K562 (cell line): ENCODE measurements around the gene PARP9. TPM values are rescaled to one million over a fixed set of nuclear protein-coding genes. Genes with fewer than 3 reads are reported as not detected.

ENCODE experiments used
- ATAC-seq: fragments of 200-7000 bp; cut with Tn5 transposase; 3 replicates; pipeline ENCODE4 v1.9.1; 2020; ENCODE audit warnings: moderate library complexity
- BruUV-seq: library from RNA; stranded (reverse); fragments of 400-500 nt; replicated peaks from 2 replicates; lab custom pipeline; 2021; lab: Mats Ljungman, UMichigan
- CTCF ChIA-PET: fragments of 300-600 bp; formaldehyde crosslinking; extraction: SDS; loops from one replicate; lab custom pipeline; 2021; ENCODE audit warnings: low intra/inter-chr PET ratio; lab: Yijun Ruan, JAX
- POLR2A ChIA-PET: fragments of 300-600, 350-650 bp; sonication (Branson Sonifier 250); formaldehyde crosslinking; extraction: SDS; loops from one replicate; lab custom pipeline; 2021; ENCODE audit warnings: antibody characterized with exemption, inconsistent platforms; lab: Yijun Ruan, JAX
- DNase-seq, 4 experiments: peaks; one replicate each; pipeline versions ENCODE4 v3.0.0 to v3.0.0-alpha.2; 2011 to 2018; ENCODE audit warnings: low spot score in 3 of 4, mixed read lengths in 3 of 4; ENCODE audit errors: extremely low read depth in 1 of 4
- FAIRE-seq: peaks from 2 replicates; lab custom pipeline; 2011; peaks lifted over from hg19 to GRCh38; lab: Jason Lieb, UNC
- H2AFZ ChIP-seq: 2 replicates; pipeline ENCODE4 v1.6.0; 2011; ENCODE audit warnings: low read depth, low read length, control low read depth, inconsistent platforms
- H3K27ac ChIP-seq: fragments of 200-600 bp; 3 replicates; pipeline ENCODE4 v1.8.0; 2011; ENCODE audit warnings: low read depth, mild to moderate bottlenecking, control low read depth, inconsistent platforms, low read length, moderate library complexity, mixed read lengths; ENCODE audit errors: extremely low read depth
- H3K27me3 ChIP-seq, 2 experiments: fragments of 300-600 bp in 1 of 2; 2 replicates in 1 of 2; 3 replicates in 1 of 2; pipeline versions ENCODE4 v1.6.0 to v1.8.0; 2011; ENCODE audit warnings: inconsistent platforms in 2 of 2, low read length in 2 of 2, mild to moderate bottlenecking in 1 of 2, mixed read lengths in 1 of 2, moderate library complexity in 1 of 2; ENCODE audit not compliant: control insufficient read depth in 2 of 2, insufficient read depth in 2 of 2
- H3K36me3 ChIP-seq: fragments of 300-600 bp; 3 replicates; pipeline ENCODE4 v1.8.0; 2011; ENCODE audit warnings: mild to moderate bottlenecking, low read length, inconsistent platforms; ENCODE audit not compliant: control insufficient read depth, insufficient read depth
- H3K4me1 ChIP-seq, 2 experiments: fragments of 200-600 bp in 1 of 2; replicated peaks in 1 of 2; 2 replicates in 1 of 2; 3 replicates in 1 of 2; pipeline versions ENCODE4 v1.5.1 to v1.8.0; 2011; ENCODE audit warnings: inconsistent platforms in 2 of 2, low read length in 2 of 2, mild to moderate bottlenecking in 1 of 2, mixed read lengths in 1 of 2, moderate library complexity in 1 of 2; ENCODE audit not compliant: control insufficient read depth in 2 of 2, insufficient read depth in 2 of 2
- H3K4me2 ChIP-seq: 2 replicates; pipeline ENCODE4 v1.6.1; 2011; ENCODE audit warnings: low read length, control low read depth, inconsistent platforms, mixed read lengths; ENCODE audit not compliant: insufficient read depth
- H3K4me3 ChIP-seq: fragments of 200-600 bp; sonication (generic), shearing (Covaris generic); 2 replicates; pipeline ENCODE4 v1.5.1; 2016; ENCODE audit warnings: control low read depth, inconsistent platforms
- H3K79me2 ChIP-seq: fragments of 200-600 bp; 3 replicates; pipeline ENCODE4 v1.8.0; 2011; ENCODE audit warnings: low read length, inconsistent platforms; ENCODE audit not compliant: control insufficient read depth, insufficient read depth
- H3K9ac ChIP-seq, 2 experiments: 2 replicates each; pipeline versions ENCODE4 v1.6.0 to v1.6.1; 2011; ENCODE audit warnings: low read depth in 2 of 2, low read length in 2 of 2, control low read depth in 1 of 2, inconsistent platforms in 1 of 2, mild to moderate bottlenecking in 1 of 2, mixed read lengths in 1 of 2; ENCODE audit not compliant: insufficient read depth in 1 of 2
- H3K9me1 ChIP-seq: one replicate; pipeline ENCODE4 v1.6.0; 2011; ENCODE audit warnings: inconsistent platforms, mild to moderate bottlenecking, low read length, moderate library complexity; ENCODE audit not compliant: control insufficient read depth, insufficient read depth
- H3K9me3 ChIP-seq: replicated peaks from 2 replicates; pipeline ENCODE4 v1.5.1; 2011; ENCODE audit warnings: low read depth, low read length, inconsistent platforms; ENCODE audit not compliant: control insufficient read depth, insufficient read depth
- H4K20me1 ChIP-seq: replicated peaks from 2 replicates; pipeline ENCODE4 v1.6.1; 2011; ENCODE audit warnings: low read length, inconsistent platforms, mixed read lengths; ENCODE audit not compliant: control insufficient read depth, insufficient read depth
- GTF2E2 ChIP-seq: fragments of 200-800 bp; sonication (Bioruptor generic); IDR thresholded peaks from 2 replicates; pipeline ENCODE4 v1.6.1; 2016; ENCODE audit warnings: missing genetic modification characterization, missing compliant biosample characterization
- HDAC3 ChIP-seq: fragments of 450-650 bp; IDR thresholded peaks from 2 replicates; pipeline ENCODE4 v1.6.1; 2018; ENCODE audit warnings: borderline replicate concordance, mild to moderate bottlenecking, moderate library complexity; ENCODE audit not compliant: partially characterized antibody
- KLF6 ChIP-seq: fragments of 250-450 bp; sonication (Bioruptor Pico); IDR thresholded peaks from 2 replicates; pipeline ENCODE4 v1.4.0; 2020; ENCODE audit warnings: mild to moderate bottlenecking, moderate library complexity, borderline replicate concordance
- LEF1 ChIP-seq: fragments of 450-650 bp; IDR thresholded peaks from 2 replicates; pipeline ENCODE4 v1.6.1; 2016; ENCODE audit warnings: mild to moderate bottlenecking
- NKRF ChIP-seq: fragments of 450-650 bp; IDR thresholded peaks from 2 replicates; pipeline ENCODE4 v1.6.1; 2016; ENCODE audit warnings: borderline replicate concordance
- SP1 ChIP-seq: sonication (generic); formaldehyde crosslinking; IDR thresholded peaks from 2 replicates; pipeline ENCODE4 v1.8.1; 2022; ENCODE audit warnings: mild to moderate bottlenecking, missing genetic modification reagents
- ZNF384 ChIP-seq: IDR thresholded peaks from 2 replicates; pipeline ENCODE4 v1.6.1; 2012; ENCODE audit warnings: low read depth, low read length, improper control_type of control experiment
- ZNF444 ChIP-seq: fragments of 250-450 bp; sonication (Bioruptor Pico); IDR thresholded peaks from 2 replicates; pipeline ENCODE4 v1.4.0; 2020; ENCODE audit warnings: mild to moderate bottlenecking, moderate library complexity
- WGBS: fragments of 100-300 bp; shearing (Covaris generic); methylation state at CpG from one replicate; pipeline ENCODE4 v1.1.6; 2016; ENCODE audit warnings: low coverage, mixed read lengths; ENCODE audit not compliant: insufficient coverage; ENCODE audit errors: missing lambda C conversion rate; 5-methylcytosine and 5-hydroxymethylcytosine counted together
- in situ Hi-C: fragments of 300-500 bp; cut with MboI; formaldehyde crosslinking; loops from 4 replicates; pipeline ENCODE4 v1.15.0; 2018; ENCODE audit warnings: inconsistent platforms, mixed read lengths
- intact Hi-C: fragments of 100-400 bp; cut with micrococcal nuclease; formaldehyde crosslinking; loops from 2 replicates; pipeline ENCODE4 v1.14.2; 2022
- polyA plus RNA-seq, 8 experiments: library from polyadenylated mRNA; depleted of rRNA in 4 of 8; stranded (reverse) in 5 of 8; unstranded in 3 of 8; fragments of >200 nt; fragmentation: Nextera tagmentation in 2 of 8; fragmentation: Illumina TruSeq in 1 of 8; extraction: Ambion mirVana in 2 of 8; extraction: Trizol in 1 of 8; gene quantifications; 2 replicates each; pipeline versions ENCODE4 v1.2.1 to v1.2.3, GENCODE V29; 2011 to 2014; ENCODE audit warnings: inconsistent platforms in 1 of 8, missing spikeins in 1 of 8
- total RNA-seq, 7 experiments: library from RNA; depleted of rRNA in 6 of 7; stranded (reverse); fragments of >200 nt in 6 of 7; fragmentation: Illumina TruSeq in 2 of 7; extraction: Trizol in 2 of 7; gene quantifications; 2 replicates each; pipeline versions ENCODE4 v1.2.1 to v1.2.3, GENCODE V29; 2011 to 2021; ENCODE audit warnings: low replicate concordance in 1 of 7
- TF ChIP-seq, protein P1 (sequence below), 3 experiments: fragments of 200-800 bp in 1 of 3; fragments of 250-450 bp in 1 of 3; fragments of 450-650 bp in 1 of 3; sonication (Bioruptor Pico) in 1 of 3; sonication (Bioruptor generic) in 1 of 3; formaldehyde crosslinking in 1 of 3; IDR thresholded peaks; 2 replicates each; pipeline versions ENCODE4 v1.6.1 to v1.8.0; 2016 to 2022; ENCODE audit warnings: mild to moderate bottlenecking in 2 of 3, missing genetic modification characterization in 2 of 3, missing compliant biosample characterization in 1 of 3, moderate library complexity in 1 of 3
- TF ChIP-seq, protein P2 (sequence below), 2 experiments: IDR thresholded peaks in 1 of 2; conservative IDR thresholded peaks in 1 of 2; 2 replicates each; pipeline ENCODE4 v1.6.1; 2016; ENCODE audit warnings: low read depth in 2 of 2, mild to moderate bottlenecking in 1 of 2, missing compliant biosample characterization in 1 of 2, missing genetic modification characterization in 1 of 2, moderate library complexity in 1 of 2

PARP9 gene
- total and polyA plus RNA-seq, 9 of the 15 experiments (the other 6 are each of a cell fraction or from before 2014, with no cell fraction given) = 2.1 to 4.8 (median 3.4) TPM

- TF ChIP-seq, protein P1, sequence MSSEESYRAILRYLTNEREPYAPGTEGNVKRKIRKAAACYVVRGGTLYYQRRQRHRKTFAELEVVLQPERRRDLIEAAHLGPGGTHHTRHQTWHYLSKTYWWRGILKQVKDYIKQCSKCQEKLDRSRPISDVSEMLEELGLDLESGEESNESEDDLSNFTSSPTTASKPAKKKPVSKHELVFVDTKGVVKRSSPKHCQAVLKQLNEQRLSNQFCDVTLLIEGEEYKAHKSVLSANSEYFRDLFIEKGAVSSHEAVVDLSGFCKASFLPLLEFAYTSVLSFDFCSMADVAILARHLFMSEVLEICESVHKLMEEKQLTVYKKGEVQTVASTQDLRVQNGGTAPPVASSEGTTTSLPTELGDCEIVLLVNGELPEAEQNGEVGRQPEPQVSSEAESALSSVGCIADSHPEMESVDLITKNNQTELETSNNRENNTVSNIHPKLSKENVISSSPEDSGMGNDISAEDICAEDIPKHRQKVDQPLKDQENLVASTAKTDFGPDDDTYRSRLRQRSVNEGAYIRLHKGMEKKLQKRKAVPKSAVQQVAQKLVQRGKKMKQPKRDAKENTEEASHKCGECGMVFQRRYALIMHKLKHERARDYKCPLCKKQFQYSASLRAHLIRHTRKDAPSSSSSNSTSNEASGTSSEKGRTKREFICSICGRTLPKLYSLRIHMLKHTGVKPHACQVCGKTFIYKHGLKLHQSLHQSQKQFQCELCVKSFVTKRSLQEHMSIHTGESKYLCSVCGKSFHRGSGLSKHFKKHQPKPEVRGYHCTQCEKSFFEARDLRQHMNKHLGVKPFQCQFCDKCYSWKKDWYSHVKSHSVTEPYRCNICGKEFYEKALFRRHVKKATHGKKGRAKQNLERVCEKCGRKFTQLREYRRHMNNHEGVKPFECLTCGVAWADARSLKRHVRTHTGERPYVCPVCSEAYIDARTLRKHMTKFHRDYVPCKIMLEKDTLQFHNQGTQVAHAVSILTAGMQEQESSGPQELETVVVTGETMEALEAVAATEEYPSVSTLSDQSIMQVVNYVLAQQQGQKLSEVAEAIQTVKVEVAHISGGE (CRISPR knock-in tag; IDR thresholded peaks at IDR 0.05) = no peak
- TF ChIP-seq, all 486 proteins: peak for 7
Measured at GRCh38 chr3:122589297-122589696, 25.2 kb upstream of the PARP9 start (continued).

DNA sequence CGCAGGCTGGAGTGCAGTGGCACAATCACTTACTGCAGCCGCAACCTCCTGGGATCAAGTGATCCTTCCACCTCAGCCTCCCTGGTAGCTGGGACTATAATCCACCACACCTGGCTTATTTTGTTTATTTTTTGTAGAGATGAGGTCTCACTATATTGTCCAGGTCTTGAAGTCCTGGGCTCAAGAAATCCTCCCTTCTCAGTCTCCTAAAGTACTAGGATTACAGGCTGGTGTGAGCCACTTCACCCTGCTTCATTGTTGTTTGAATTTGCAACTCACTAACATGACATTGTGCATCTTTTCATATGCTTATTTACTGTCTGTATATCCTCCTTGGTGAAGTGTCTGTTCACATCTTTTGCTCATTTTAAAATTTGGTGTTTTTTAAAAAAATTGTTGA, 23.5 kb upstream of the PARP9 start:
- in situ Hi-C loops (no loop called here), intact Hi-C loops (no loop called here)
- Histone ChIP-seq H3K4me1 (no peaks in the 10 kb centered on the region), H3K4me2 (no peak overlapping the region), H3K27me3 (no peaks in the 10 kb centered on the region), H4K20me1 (no peaks in the 10 kb centered on the region), H3K27ac (no peak overlapping the region), H3K4me3 (no peak overlapping the region), H3K9ac (no peak overlapping the region), H2AFZ (no peak overlapping the region), H3K9me1 (no peaks in the 10 kb centered on the region), H3K9me3 (0 out of 2 replicates have a peak, but pooled peaks cover under 1% of the 10 kb centered on the region), H3K79me2 (no peaks in the 10 kb centered on the region), H3K36me3 (no peaks in the 10 kb centered on the region)
- no TSS peak for BruUV-seq
- 38% methylated on average over 2 of the region's 2 CpGs for WGBS
- ChIA-PET POLR2A (no interaction called here), CTCF (no interaction called here)
- DNase-seq (no peak), ATAC-seq (no peak), FAIRE-seq (no peak)
- no peak for TF ChIP-seq SP1 (CRISPR knock-in tag)
- no peak for TF ChIP-seq ZNF384
- no peak for TF ChIP-seq GTF2E2
- TF ChIP-seq, protein P2, sequence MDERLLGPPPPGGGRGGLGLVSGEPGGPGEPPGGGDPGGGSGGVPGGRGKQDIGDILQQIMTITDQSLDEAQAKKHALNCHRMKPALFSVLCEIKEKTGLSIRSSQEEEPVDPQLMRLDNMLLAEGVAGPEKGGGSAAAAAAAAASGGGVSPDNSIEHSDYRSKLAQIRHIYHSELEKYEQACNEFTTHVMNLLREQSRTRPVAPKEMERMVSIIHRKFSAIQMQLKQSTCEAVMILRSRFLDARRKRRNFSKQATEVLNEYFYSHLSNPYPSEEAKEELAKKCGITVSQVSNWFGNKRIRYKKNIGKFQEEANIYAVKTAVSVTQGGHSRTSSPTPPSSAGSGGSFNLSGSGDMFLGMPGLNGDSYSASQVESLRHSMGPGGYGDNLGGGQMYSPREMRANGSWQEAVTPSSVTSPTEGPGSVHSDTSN (CRISPR knock-in tag; IDR thresholded peaks at IDR 0.05; ENCODE audit: low read depth) = no peak
- TF ChIP-seq, protein P2 (tag; conservative IDR thresholded peaks at IDR 0.05; ENCODE audit: low read depth) = no peak
- no peak for TF ChIP-seq LEF1
- TF ChIP-seq ZNF444 = no peak
- no peak for TF ChIP-seq KLF6
- no peak for TF ChIP-seq HDAC3
- no peak for TF ChIP-seq NKRF
